HEK293T (cell line): ENCODE results near the gene MICU1.

ENCODE experiments used
- BHLHE40 ChIP-seq: fragments of 450-650 bp; IDR thresholded peaks from 2 replicates; pipeline ENCODE4 v1.6.1; 2016; ENCODE audit warnings: mild to moderate bottlenecking, moderate library complexity, borderline replicate concordance
- CTBP1 ChIP-seq: fragments of 450-650 bp; IDR thresholded peaks from 2 replicates; pipeline ENCODE4 v1.6.1; 2016; ENCODE audit warnings: borderline replicate concordance
- ELF4 ChIP-seq: fragments of 450-650 bp; IDR thresholded peaks from 2 replicates; pipeline ENCODE4 v1.6.1; 2017; ENCODE audit warnings: antibody characterized with exemption
- FOXA1 ChIP-seq: fragments of 450-650 bp; IDR thresholded peaks from 2 replicates; pipeline ENCODE4 v1.6.1; 2016; ENCODE audit warnings: mild to moderate bottlenecking
- FOXK2 ChIP-seq: fragments of 450-650 bp; IDR thresholded peaks from 2 replicates; pipeline ENCODE4 v1.6.1; 2016; ENCODE audit warnings: mild to moderate bottlenecking
- FOXM1 ChIP-seq: fragments of 450-650 bp; IDR thresholded peaks from 2 replicates; pipeline ENCODE4 v1.6.1; 2017; ENCODE audit warnings: mild to moderate bottlenecking, borderline replicate concordance
- L3MBTL2 ChIP-seq: fragments of 450-650 bp; conservative IDR thresholded peaks from 2 replicates; pipeline ENCODE4 v1.6.1; 2016; ENCODE audit warnings: mild to moderate bottlenecking
- LEF1 ChIP-seq: fragments of 450-650 bp; IDR thresholded peaks from 2 replicates; pipeline ENCODE4 v1.6.1; 2017; ENCODE audit warnings: mild to moderate bottlenecking, borderline replicate concordance
- PKNOX1 ChIP-seq: fragments of 450-650 bp; IDR thresholded peaks from 2 replicates; pipeline ENCODE4 v1.6.1; 2016
- SP1 ChIP-seq: fragments of 450-650 bp; IDR thresholded peaks from 2 replicates; pipeline ENCODE4 v1.6.1; 2017
- SUZ12 ChIP-seq: fragments of 450-650 bp; IDR thresholded peaks from 2 replicates; pipeline ENCODE4 v1.6.1; 2016; ENCODE audit warnings: mild to moderate bottlenecking
- TARDBP ChIP-seq: fragments of 450-650 bp; IDR thresholded peaks from 2 replicates; pipeline ENCODE4 v1.6.1; 2016
- ZNF384 ChIP-seq: fragments of 450-650 bp; IDR thresholded peaks from 2 replicates; pipeline ENCODE4 v1.6.1; 2016

- no peak for TF ChIP-seq SP1
- TF ChIP-seq BHLHE40, result no peak
- TF ChIP-seq ELF4, result no peak
- no peak for TF ChIP-seq FOXM1
- TF ChIP-seq TARDBP, result no peak
- no peak for TF ChIP-seq L3MBTL2
- TF ChIP-seq ZNF384, result no peak
- TF ChIP-seq SUZ12, result no peak
- TF ChIP-seq LEF1, result no peak
- TF ChIP-seq FOXA1, result no peak
- no peak for TF ChIP-seq FOXK2
- TF ChIP-seq CTBP1, result no peak
- TF ChIP-seq PKNOX1, result no peak
These were observed 258.4 kb downstream of the MICU1 start for GRCh38 chr10:72367301-72367960.
